SK-N-SH treated with all-trans-retinoic acid at 6 μM for 48 hours (cell line): Measurements from ENCODE around the gene HSPA12A.

Source experiments
- ATAC-seq: fragments of 200-7000 bp; cut with Tn5 transposase; 3 replicates; pipeline ENCODE4 v1.9.1; 2020; ENCODE audit warnings: mild to moderate bottlenecking, moderate library complexity
- ARNTL ChIP-seq: fragments of 450-650 bp; formaldehyde crosslinking; IDR thresholded peaks from 2 replicates; pipeline ENCODE4 v1.5.0; 2020; ENCODE audit warnings: low read depth, mild to moderate bottlenecking, moderate library complexity, borderline replicate concordance
- BACH2 ChIP-seq: fragments of 250-450 bp; sonication (Bioruptor Pico); IDR thresholded peaks from 2 replicates; pipeline ENCODE4 v1.9.0; 2021; ENCODE audit warnings: mild to moderate bottlenecking, borderline replicate concordance
- CSDC2 ChIP-seq: fragments of 250-450 bp; sonication (Bioruptor Pico); IDR thresholded peaks from 2 replicates; pipeline ENCODE4 v1.5.0; 2020; ENCODE audit warnings: mild to moderate bottlenecking, moderate library complexity
- ESRRG ChIP-seq: fragments of 250-450 bp; sonication (Bioruptor Pico); IDR thresholded peaks from 2 replicates; pipeline ENCODE4 v1.6.1; 2021; ENCODE audit warnings: mild to moderate bottlenecking
- GLIS3 ChIP-seq: fragments of 250-450 bp; sonication (Bioruptor Pico); IDR thresholded peaks from 2 replicates; pipeline ENCODE4 v1.5.0; 2020; ENCODE audit warnings: mild to moderate bottlenecking, moderate library complexity
- ISL1 ChIP-seq: fragments of 250-450 bp; sonication (Bioruptor Pico); IDR thresholded peaks from 2 replicates; pipeline ENCODE4 v2.1.2; 2022; ENCODE audit warnings: mild to moderate bottlenecking, moderate library complexity
- OSR1 ChIP-seq: fragments of 250-450 bp; sonication (Bioruptor Pico); IDR thresholded peaks from 2 replicates; pipeline ENCODE4 v1.8.0; 2022; ENCODE audit warnings: moderate library complexity, mild to moderate bottlenecking, inconsistent platforms
- PATZ1 ChIP-seq: fragments of 250-450 bp; sonication (Bioruptor Pico); IDR thresholded peaks from 2 replicates; pipeline ENCODE4 v1.8.0; 2020; ENCODE audit warnings: mild to moderate bottlenecking, moderate library complexity, borderline replicate concordance
- PPARA ChIP-seq: fragments of 250-450 bp; sonication (Bioruptor Pico); IDR thresholded peaks from 2 replicates; pipeline ENCODE4 v1.5.0; 2020; ENCODE audit warnings: mild to moderate bottlenecking, borderline replicate concordance
- RARB ChIP-seq: fragments of 250-450 bp; sonication (Bioruptor Pico); IDR thresholded peaks from 2 replicates; pipeline ENCODE4 v1.8.0; 2021; ENCODE audit warnings: mild to moderate bottlenecking, moderate library complexity
- SNAI2 ChIP-seq: fragments of 250-450 bp; sonication (Bioruptor Pico); IDR thresholded peaks from 2 replicates; pipeline ENCODE4 v1.5.0; 2020; ENCODE audit warnings: mild to moderate bottlenecking, moderate library complexity
- TCF4 ChIP-seq: fragments of 250-450 bp; sonication (Bioruptor Pico); IDR thresholded peaks from 2 replicates; pipeline ENCODE4 v1.8.0; 2021; ENCODE audit warnings: mild to moderate bottlenecking, moderate library complexity, borderline replicate concordance
- TOX ChIP-seq: fragments of 250-450 bp; sonication (Bioruptor Pico); IDR thresholded peaks from 2 replicates; pipeline ENCODE4 v1.8.0; 2021; ENCODE audit warnings: mild to moderate bottlenecking, moderate library complexity, borderline replicate concordance
- ZC3H10 ChIP-seq: fragments of 250-450 bp; sonication (Bioruptor Pico); IDR thresholded peaks from 2 replicates; pipeline ENCODE4 v1.5.1; 2021; ENCODE audit warnings: mild to moderate bottlenecking, moderate library complexity
- ZFP30 ChIP-seq: fragments of 450-650 bp; formaldehyde crosslinking; IDR thresholded peaks from 2 replicates; pipeline ENCODE4 v1.5.0; 2022; ENCODE audit warnings: mild to moderate bottlenecking, moderate library complexity
- ZNF565 ChIP-seq: fragments of 450-650 bp; formaldehyde crosslinking; conservative IDR thresholded peaks from 2 replicates; pipeline ENCODE4 v1.5.0; 2020; ENCODE audit warnings: low read depth, mild to moderate bottlenecking, moderate library complexity
- ZNF8 ChIP-seq: fragments of 450-650 bp; formaldehyde crosslinking; IDR thresholded peaks from 2 replicates; pipeline ENCODE4 v1.5.0; 2020; ENCODE audit warnings: mild to moderate bottlenecking, moderate library complexity
- TF ChIP-seq, protein P1 (sequence below): fragments of 250-450 bp; sonication (Bioruptor Pico); IDR thresholded peaks from 2 replicates; pipeline ENCODE4 v1.5.1; 2020; ENCODE audit warnings: low read depth, mild to moderate bottlenecking, moderate library complexity
- TF ChIP-seq, protein P2 (sequence below): fragments of 250-450 bp; sonication (Bioruptor Pico); IDR thresholded peaks from 2 replicates; pipeline ENCODE4 v1.8.0; 2021; ENCODE audit warnings: low read depth, mild to moderate bottlenecking, moderate library complexity, borderline replicate concordance
- TF ChIP-seq, protein P3 (sequence below): fragments of 250-450 bp; sonication (Bioruptor Pico); IDR thresholded peaks from 2 replicates; pipeline ENCODE4 v1.5.1; 2021; ENCODE audit warnings: mild to moderate bottlenecking, moderate library complexity
- TF ChIP-seq, protein P4 (sequence below): fragments of 250-450 bp; sonication (Bioruptor Pico); IDR thresholded peaks from 2 replicates; pipeline ENCODE4 v1.5.0; 2020; ENCODE audit warnings: mild to moderate bottlenecking, moderate library complexity

HSPA12A gene

DNA sequence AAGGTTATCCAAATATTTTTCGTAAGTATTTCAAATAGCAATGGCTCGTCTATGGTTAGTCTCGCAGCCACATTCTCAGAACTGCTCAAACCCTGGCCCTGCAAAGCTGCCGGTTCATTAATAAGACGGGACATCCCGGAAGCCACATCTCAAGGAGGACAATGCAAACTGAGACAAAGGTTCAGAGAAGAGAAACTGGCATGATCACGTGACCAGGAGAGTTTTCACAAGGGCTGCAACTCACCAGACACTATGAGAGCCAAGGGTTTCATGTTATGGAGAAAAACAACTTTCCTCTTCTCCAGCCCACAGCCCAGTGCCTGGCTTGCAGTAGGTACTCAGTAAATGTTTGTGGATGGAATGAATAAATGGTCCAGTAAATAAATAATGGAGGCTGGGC, 5.0 kb upstream of the HSPA12A start:
- no peak for ATAC-seq
- TF ChIP-seq, protein P1, sequence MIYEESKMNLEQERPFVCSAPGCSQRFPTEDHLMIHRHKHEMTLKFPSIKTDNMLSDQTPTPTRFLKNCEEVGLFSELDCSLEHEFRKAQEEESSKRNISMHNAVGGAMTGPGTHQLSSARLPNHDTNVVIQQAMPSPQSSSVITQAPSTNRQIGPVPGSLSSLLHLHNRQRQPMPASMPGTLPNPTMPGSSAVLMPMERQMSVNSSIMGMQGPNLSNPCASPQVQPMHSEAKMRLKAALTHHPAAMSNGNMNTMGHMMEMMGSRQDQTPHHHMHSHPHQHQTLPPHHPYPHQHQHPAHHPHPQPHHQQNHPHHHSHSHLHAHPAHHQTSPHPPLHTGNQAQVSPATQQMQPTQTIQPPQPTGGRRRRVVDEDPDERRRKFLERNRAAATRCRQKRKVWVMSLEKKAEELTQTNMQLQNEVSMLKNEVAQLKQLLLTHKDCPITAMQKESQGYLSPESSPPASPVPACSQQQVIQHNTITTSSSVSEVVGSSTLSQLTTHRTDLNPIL (CRISPR knock-in tag) = no peak
- TF ChIP-seq ESRRG (CRISPR knock-in tag) (no peak), ZNF565 (CRISPR knock-in tag) (no peak), TOX (CRISPR knock-in tag) (no peak), OSR1 (CRISPR knock-in tag) (no peak), ARNTL (no peak), ZFP30 (CRISPR knock-in tag) (no peak), SNAI2 (CRISPR knock-in tag) (no peak), ZNF8 (CRISPR knock-in tag) (no peak), BACH2 (no peak), GLIS3 (no peak), TCF4 (CRISPR knock-in tag) (no peak), PATZ1 (CRISPR knock-in tag) (no peak), RARB (no peak), ISL1 (no peak)
- TF ChIP-seq, protein P2, sequence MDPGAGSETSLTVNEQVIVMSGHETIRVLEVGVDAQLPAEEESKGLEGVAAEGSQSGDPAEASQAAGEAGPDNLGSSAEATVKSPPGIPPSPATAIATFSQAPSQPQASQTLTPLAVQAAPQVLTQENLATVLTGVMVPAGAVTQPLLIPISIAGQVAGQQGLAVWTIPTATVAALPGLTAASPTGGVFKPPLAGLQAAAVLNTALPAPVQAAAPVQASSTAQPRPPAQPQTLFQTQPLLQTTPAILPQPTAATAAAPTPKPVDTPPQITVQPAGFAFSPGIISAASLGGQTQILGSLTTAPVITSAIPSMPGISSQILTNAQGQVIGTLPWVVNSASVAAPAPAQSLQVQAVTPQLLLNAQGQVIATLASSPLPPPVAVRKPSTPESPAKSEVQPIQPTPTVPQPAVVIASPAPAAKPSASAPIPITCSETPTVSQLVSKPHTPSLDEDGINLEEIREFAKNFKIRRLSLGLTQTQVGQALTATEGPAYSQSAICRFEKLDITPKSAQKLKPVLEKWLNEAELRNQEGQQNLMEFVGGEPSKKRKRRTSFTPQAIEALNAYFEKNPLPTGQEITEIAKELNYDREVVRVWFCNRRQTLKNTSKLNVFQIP (CRISPR knock-in tag) = no peak

DNA sequence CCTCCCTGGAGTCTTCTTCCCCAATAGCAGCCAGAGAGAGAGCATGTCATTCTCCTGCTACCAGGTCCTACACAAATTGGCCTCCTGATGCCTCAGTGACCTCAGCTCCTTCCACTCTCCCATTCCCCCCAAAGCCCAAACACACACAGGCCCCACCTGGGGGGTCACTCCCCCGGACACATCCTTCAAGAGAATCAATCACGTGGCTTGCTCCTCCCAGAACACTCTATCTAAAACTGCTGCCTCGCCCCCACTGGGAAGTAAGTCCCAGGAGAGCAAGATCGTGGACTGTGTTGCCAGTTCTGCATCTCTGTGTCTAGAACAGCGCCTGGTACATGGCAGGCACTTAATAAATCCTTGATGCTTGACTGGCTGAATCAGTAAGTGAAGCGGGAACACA, 2.5 kb upstream of the HSPA12A start:
- ATAC-seq = no peak

More for the DNA sequence above, 2.5 kb upstream of the HSPA12A start:
- TF ChIP-seq TCF4 (CRISPR knock-in tag) (no peak), ARNTL (no peak), PPARA (CRISPR knock-in tag) (no peak), RARB (no peak), SNAI2 (CRISPR knock-in tag) (no peak), PATZ1 (CRISPR knock-in tag) (no peak), ZC3H10 (CRISPR knock-in tag) (no peak), ZNF8 (CRISPR knock-in tag) (no peak), OSR1 (CRISPR knock-in tag) (no peak), ISL1 (no peak), ZNF565 (CRISPR knock-in tag) (no peak), CSDC2 (CRISPR knock-in tag) (no peak), BACH2 (no peak)
- TF ChIP-seq, protein P1 (CRISPR knock-in tag) = no peak
- TF ChIP-seq, protein P3, sequence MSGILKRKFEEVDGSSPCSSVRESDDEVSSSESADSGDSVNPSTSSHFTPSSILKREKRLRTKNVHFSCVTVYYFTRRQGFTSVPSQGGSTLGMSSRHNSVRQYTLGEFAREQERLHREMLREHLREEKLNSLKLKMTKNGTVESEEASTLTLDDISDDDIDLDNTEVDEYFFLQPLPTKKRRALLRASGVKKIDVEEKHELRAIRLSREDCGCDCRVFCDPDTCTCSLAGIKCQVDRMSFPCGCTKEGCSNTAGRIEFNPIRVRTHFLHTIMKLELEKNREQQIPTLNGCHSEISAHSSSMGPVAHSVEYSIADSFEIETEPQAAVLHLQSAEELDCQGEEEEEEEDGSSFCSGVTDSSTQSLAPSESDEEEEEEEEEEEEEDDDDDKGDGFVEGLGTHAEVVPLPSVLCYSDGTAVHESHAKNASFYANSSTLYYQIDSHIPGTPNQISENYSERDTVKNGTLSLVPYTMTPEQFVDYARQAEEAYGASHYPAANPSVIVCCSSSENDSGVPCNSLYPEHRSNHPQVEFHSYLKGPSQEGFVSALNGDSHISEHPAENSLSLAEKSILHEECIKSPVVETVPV (CRISPR knock-in tag) = no peak
- TF ChIP-seq, protein P4, sequence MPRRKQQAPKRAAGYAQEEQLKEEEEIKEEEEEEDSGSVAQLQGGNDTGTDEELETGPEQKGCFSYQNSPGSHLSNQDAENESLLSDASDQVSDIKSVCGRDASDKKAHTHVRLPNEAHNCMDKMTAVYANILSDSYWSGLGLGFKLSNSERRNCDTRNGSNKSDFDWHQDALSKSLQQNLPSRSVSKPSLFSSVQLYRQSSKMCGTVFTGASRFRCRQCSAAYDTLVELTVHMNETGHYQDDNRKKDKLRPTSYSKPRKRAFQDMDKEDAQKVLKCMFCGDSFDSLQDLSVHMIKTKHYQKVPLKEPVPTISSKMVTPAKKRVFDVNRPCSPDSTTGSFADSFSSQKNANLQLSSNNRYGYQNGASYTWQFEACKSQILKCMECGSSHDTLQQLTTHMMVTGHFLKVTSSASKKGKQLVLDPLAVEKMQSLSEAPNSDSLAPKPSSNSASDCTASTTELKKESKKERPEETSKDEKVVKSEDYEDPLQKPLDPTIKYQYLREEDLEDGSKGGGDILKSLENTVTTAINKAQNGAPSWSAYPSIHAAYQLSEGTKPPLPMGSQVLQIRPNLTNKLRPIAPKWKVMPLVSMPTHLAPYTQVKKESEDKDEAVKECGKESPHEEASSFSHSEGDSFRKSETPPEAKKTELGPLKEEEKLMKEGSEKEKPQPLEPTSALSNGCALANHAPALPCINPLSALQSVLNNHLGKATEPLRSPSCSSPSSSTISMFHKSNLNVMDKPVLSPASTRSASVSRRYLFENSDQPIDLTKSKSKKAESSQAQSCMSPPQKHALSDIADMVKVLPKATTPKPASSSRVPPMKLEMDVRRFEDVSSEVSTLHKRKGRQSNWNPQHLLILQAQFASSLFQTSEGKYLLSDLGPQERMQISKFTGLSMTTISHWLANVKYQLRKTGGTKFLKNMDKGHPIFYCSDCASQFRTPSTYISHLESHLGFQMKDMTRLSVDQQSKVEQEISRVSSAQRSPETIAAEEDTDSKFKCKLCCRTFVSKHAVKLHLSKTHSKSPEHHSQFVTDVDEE (CRISPR knock-in tag) = no peak
